Endodermal cell (in vitro differentiated cells): ENCODE results near the gene HABP2. TPM values are rescaled to one million over a fixed set of nuclear protein-coding genes. Genes with fewer than 3 reads are reported as not detected.

Experiments
- DNase-seq: peaks from one replicate; pipeline ENCODE4 v3.0.0-alpha.2; 2017
- H3K27ac ChIP-seq: 2 replicates; pipeline ENCODE4 v1.5.1; 2013; ENCODE audit warnings: mild to moderate bottlenecking, low read depth, low read length, moderate library complexity
- H3K27me3 ChIP-seq: 2 replicates; pipeline ENCODE4 v1.6.1; 2013; ENCODE audit warnings: mild to moderate bottlenecking, low read length, moderate library complexity; ENCODE audit not compliant: insufficient read depth, control insufficient read depth, poor library complexity, severe bottlenecking
- H3K36me3 ChIP-seq: 2 replicates; pipeline ENCODE4 v1.7.0; 2013; ENCODE audit warnings: mild to moderate bottlenecking, low read length, moderate library complexity; ENCODE audit not compliant: control insufficient read depth, insufficient read depth
- H3K4me1 ChIP-seq: one replicate; pipeline ENCODE4 v1.7.0; 2013; ENCODE audit warnings: low read length; ENCODE audit not compliant: control insufficient read depth, insufficient read depth
- H3K4me3 ChIP-seq: 2 replicates; pipeline ENCODE4 v1.5.1; 2013; ENCODE audit warnings: mild to moderate bottlenecking, low read length, moderate library complexity
- H3K9ac ChIP-seq: 2 replicates; pipeline ENCODE4 v1.6.1; 2013; ENCODE audit warnings: mild to moderate bottlenecking, low read length, moderate library complexity; ENCODE audit not compliant: poor library complexity, severe bottlenecking; ENCODE audit errors: extremely low read depth
- H3K9me3 ChIP-seq: 2 replicates; pipeline ENCODE4 v1.6.1; 2013; ENCODE audit warnings: mild to moderate bottlenecking, low read length, moderate library complexity; ENCODE audit not compliant: control insufficient read depth
- H3K27ac Mint-ChIP-seq: 2 replicates; pipeline ENCODE4 v1.8.0; 2020; ENCODE audit warnings: mixed read lengths
- H3K27me3 Mint-ChIP-seq: 2 replicates; pipeline ENCODE4 v1.8.0; 2021; ENCODE audit warnings: mild to moderate bottlenecking, mixed read lengths; ENCODE audit not compliant: insufficient read depth
- H3K36me3 Mint-ChIP-seq: 2 replicates; pipeline ENCODE4 v1.8.0; 2020; ENCODE audit warnings: low read depth, mixed read lengths
- H3K4me1 Mint-ChIP-seq: 2 replicates; pipeline ENCODE4 v1.8.0; 2020; ENCODE audit warnings: mixed read lengths
- H3K4me3 Mint-ChIP-seq: 2 replicates; pipeline ENCODE4 v1.8.0; 2020; ENCODE audit warnings: mild to moderate bottlenecking, moderate library complexity, mixed read lengths
- H3K9me3 Mint-ChIP-seq: 2 replicates; pipeline ENCODE4 v1.8.0; 2020; ENCODE audit warnings: mild to moderate bottlenecking, mixed read lengths
- WGBS, 2 experiments: methylation state at CpG; one replicate each; pipeline versions ENCODE4 v1.1.5 to v1.1.7; 2013; ENCODE audit warnings: missing lambda C conversion rate in 2 of 2, mixed read lengths in 1 of 2; ENCODE audit not compliant: insufficient coverage in 1 of 2, insufficient read length in 1 of 2; 5-methylcytosine and 5-hydroxymethylcytosine counted together
- total RNA-seq, 2 donors: library from RNA; stranded (reverse); fragmentation: NEBNext Ultra II Directional in 1 of 2; extraction: Animal tissue kit (Norgen Biotek cat#: 25700) in 1 of 2; gene quantifications; 2 replicates in 1 of 2; 3 replicates in 1 of 2; pipeline ENCODE4 v1.2.1, GENCODE V29; 2021
- TF ChIP-seq, protein P1 (sequence below): fragments of 200-600 bp; sonication (generic); conservative IDR thresholded peaks from 2 replicates; pipeline ENCODE4 v1.5.0; 2021; ENCODE audit warnings: antibody characterized with exemption, mild to moderate bottlenecking

HABP2 gene
- total RNA-seq, 2 donors from 2014 or later: 0.71 to 1.6 TPM

DNA sequence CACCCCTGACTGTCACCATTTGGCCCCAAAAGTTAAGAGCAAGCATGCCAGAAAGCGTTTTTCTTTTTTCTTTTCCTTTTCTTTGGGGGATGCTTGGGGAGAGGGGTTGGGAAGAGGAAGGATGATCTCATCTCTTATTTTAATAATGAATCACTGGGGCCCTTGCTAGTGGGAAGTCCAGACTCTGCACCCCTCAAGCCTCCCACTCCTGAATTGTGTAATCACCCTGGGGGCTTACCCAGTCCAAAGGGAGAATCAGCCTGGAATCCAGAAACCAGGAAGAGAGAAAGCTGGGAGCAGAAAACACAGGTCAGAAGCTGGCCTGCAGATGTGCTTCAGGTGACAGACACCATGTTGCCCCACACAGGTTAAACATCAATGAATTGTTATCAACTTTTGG lies 14.7 kb upstream of the HABP2 start:
- DNase-seq: no peak
- no peaks in the 10 kb centered on the region for H3K9me3 Mint-ChIP-seq
- H3K36me3 Mint-ChIP-seq: no peaks in the 10 kb centered on the region
- Histone ChIP-seq H3K27ac (no peak overlapping the region), H3K4me3 (no peak overlapping the region), H3K4me1 (peaks cover 5% of the 10 kb centered on the region), H3K27me3 (no peaks in the 10 kb centered on the region), H3K9ac (no peak overlapping the region), H3K9me3 (no peaks in the 10 kb centered on the region), H3K36me3 (no peaks in the 10 kb centered on the region)
- H3K4me3 Mint-ChIP-seq: no peak overlapping the region
- H3K4me1 Mint-ChIP-seq: peaks cover 32% of the 10 kb centered on the region
- H3K27ac Mint-ChIP-seq: no peak overlapping the region
- no CpG with 5 or more reads among the region's 1 CpG for WGBS, 2 experiments
- TF ChIP-seq, protein P1, sequence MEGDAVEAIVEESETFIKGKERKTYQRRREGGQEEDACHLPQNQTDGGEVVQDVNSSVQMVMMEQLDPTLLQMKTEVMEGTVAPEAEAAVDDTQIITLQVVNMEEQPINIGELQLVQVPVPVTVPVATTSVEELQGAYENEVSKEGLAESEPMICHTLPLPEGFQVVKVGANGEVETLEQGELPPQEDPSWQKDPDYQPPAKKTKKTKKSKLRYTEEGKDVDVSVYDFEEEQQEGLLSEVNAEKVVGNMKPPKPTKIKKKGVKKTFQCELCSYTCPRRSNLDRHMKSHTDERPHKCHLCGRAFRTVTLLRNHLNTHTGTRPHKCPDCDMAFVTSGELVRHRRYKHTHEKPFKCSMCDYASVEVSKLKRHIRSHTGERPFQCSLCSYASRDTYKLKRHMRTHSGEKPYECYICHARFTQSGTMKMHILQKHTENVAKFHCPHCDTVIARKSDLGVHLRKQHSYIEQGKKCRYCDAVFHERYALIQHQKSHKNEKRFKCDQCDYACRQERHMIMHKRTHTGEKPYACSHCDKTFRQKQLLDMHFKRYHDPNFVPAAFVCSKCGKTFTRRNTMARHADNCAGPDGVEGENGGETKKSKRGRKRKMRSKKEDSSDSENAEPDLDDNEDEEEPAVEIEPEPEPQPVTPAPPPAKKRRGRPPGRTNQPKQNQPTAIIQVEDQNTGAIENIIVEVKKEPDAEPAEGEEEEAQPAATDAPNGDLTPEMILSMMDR: no peak
- H3K27me3 Mint-ChIP-seq: no peaks in the 10 kb centered on the region

DNA sequence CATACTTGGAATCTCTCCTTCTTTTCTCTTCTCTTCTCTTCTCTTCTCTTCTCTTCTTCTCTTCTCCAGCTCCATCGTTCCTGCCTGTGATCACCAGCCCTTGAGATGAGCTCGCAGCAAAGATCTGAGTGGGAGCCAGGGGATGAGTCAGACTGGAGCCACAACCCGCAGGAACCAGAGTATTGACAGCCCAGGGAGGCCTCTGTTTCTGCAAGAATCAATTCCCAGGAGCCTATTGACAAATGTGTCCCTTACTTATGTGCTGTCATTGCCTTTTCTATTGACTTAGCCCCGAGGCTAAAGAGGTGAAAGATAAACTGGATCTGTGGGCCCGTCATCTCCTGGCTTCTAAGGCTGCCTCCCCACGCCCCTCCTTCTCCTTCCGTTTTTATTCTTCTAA lies 13.1 kb upstream of the HABP2 start:
- H3K4me3 Mint-ChIP-seq: no peak overlapping the region
- peaks cover 32% of the 10 kb centered on the region for H3K4me1 Mint-ChIP-seq
- peaks cover 5% of the 10 kb centered on the region for H3K4me1 ChIP-seq
- no peak overlapping the region for H3K9ac ChIP-seq
- TF ChIP-seq, protein P1: no peak
- no peaks in the 10 kb centered on the region for H3K27me3 Mint-ChIP-seq
- WGBS, 2 experiments: 54 to 75% methylated on average over 6 to 7 of the region's 7 CpGs
- H3K9me3 ChIP-seq: no peaks in the 10 kb centered on the region
- no peaks in the 10 kb centered on the region for H3K36me3 ChIP-seq
- no peaks in the 10 kb centered on the region for H3K27me3 ChIP-seq
- H3K27ac Mint-ChIP-seq: peak overlapping the region; percentile 84
- DNase-seq: peak; percentile 59
- no peaks in the 10 kb centered on the region for H3K9me3 Mint-ChIP-seq
- H3K4me3 ChIP-seq: no peak overlapping the region
- H3K36me3 Mint-ChIP-seq: no peaks in the 10 kb centered on the region
- no peak overlapping the region for H3K27ac ChIP-seq

DNA sequence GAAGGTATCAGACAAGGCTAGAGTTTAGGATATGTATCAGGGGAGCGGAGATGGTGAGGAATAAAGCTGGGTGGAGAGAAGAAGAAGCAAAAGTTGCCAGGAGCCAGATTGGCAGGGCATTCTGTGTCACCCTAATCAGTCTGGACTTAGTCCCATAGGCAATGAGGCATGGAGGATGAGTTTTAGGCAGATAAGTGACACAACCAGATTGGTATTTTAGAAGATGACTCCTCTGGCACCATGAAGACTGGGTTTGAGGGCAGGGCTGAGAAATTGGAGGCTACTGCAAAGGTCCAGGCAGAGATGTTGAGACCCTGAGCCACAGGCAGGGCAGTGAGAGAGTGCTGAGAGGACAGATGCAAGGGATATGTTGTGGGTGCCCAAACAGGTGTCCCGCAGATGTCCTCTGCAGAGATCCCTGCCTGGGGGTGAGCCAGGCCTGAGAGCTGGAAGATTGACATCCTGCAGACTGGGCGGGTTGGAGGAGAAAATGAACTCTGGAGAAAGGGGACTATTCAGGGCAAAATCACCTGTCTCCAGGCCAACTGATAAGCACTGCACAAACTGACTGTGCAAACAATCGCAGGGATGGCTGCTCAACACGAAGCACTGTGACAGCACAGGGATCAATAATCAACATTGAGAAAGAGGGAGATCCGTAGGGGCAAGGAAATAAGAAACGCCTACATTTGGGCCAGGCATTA lies 11.9 kb upstream of the HABP2 start:
- Histone ChIP-seq H3K27ac (no peak overlapping the region), H3K9me3 (no peaks in the 10 kb centered on the region), H3K4me3 (no peak overlapping the region), H3K9ac (no peak overlapping the region), H3K27me3 (no peaks in the 10 kb centered on the region), H3K36me3 (no peaks in the 10 kb centered on the region), H3K4me1 (peaks cover 5% of the 10 kb centered on the region)
- Mint-ChIP-seq H3K27ac (peak overlapping the region; percentile 13), H3K27me3 (no peaks in the 10 kb centered on the region), H3K36me3 (no peaks in the 10 kb centered on the region), H3K4me1 (peaks cover 32% of the 10 kb centered on the region), H3K4me3 (no peak overlapping the region), H3K9me3 (no peaks in the 10 kb centered on the region)
- TF ChIP-seq, protein P1: no peak
- 87 to 90% methylated on average over 7 of the region's 7 CpGs for WGBS, 2 experiments
- DNase-seq: no peak
